ENCODE results near the gene EMP2.

GRCh38 chr16:10617662-10618420 is 37.4 kb upstream of the EMP2 start:
- TF ChIP-seq CTCF (IDR thresholded peaks at IDR 0.05 in 8 of 11, conservative IDR thresholded peaks at IDR 0.05 in 3 of 11) (no peak), POLR2AphosphoS5 (IDR thresholded peaks at IDR 0.05) (no peak)

All from spleen (tissue), 7 donors.